GM23338 (cell line): ENCODE data around the gene KCNAB1. TPM values are rescaled to one million over a fixed set of nuclear protein-coding genes. Genes with fewer than 3 reads are reported as not detected.

ENCODE experiments used
- ATAC-seq: fragments of 200-7000 bp; cut with Tn5 transposase; 3 replicates; pipeline ENCODE4 v1.9.1; 2020
- DNase-seq: peaks from one replicate; pipeline ENCODE4 v3.0.0-alpha.2; 2015; ENCODE audit warnings: low spot score
- H2AFZ ChIP-seq: fragments of 200-600 bp; sonication (generic); 2 replicates; pipeline ENCODE4 v1.8.0; 2016; ENCODE audit warnings: antibody characterized with exemption, mild to moderate bottlenecking, moderate library complexity
- H3F3A ChIP-seq: fragments of 200-600 bp; sonication (generic); replicated peaks from 2 replicates; pipeline ENCODE4 v1.8.0; 2017; ENCODE audit warnings: antibody characterized with exemption, mixed run types, low read depth
- H3K27ac ChIP-seq: fragments of 200-600 bp; sonication (generic); 2 replicates; pipeline ENCODE4 v1.6.1; 2016; ENCODE audit warnings: low read depth
- H3K27me3 ChIP-seq: fragments of 200-600 bp; sonication (generic); 2 replicates; pipeline ENCODE4 v1.8.0; 2016; ENCODE audit warnings: mild to moderate bottlenecking, mixed run types, moderate library complexity; ENCODE audit not compliant: insufficient read depth
- H3K36me3 ChIP-seq: fragments of 200-600 bp; sonication (generic); 2 replicates; pipeline ENCODE4 v1.8.0; 2016; ENCODE audit warnings: mild to moderate bottlenecking; ENCODE audit not compliant: insufficient read depth
- H3K4me1 ChIP-seq: fragments of 200-600 bp; sonication (generic); 2 replicates; pipeline ENCODE4 v1.8.0; 2016; ENCODE audit warnings: mild to moderate bottlenecking, moderate library complexity; ENCODE audit not compliant: insufficient read depth
- H3K4me2 ChIP-seq: fragments of 200-600 bp; sonication (generic); 2 replicates; pipeline ENCODE4 v1.7.1; 2017; ENCODE audit warnings: mixed run types
- H3K4me3 ChIP-seq: fragments of 200-600 bp; sonication (generic); 2 replicates; pipeline ENCODE4 v1.6.1; 2016; ENCODE audit warnings: mixed run types
- H3K79me2 ChIP-seq: fragments of 200-600 bp; sonication (generic); replicated peaks from 2 replicates; pipeline ENCODE4 v1.8.0; 2017; ENCODE audit warnings: mild to moderate bottlenecking; ENCODE audit not compliant: insufficient read depth
- H3K9me2 ChIP-seq: fragments of 200-600 bp; sonication (generic); 2 replicates; pipeline ENCODE4 v1.8.0; 2017; ENCODE audit not compliant: insufficient read depth
- H4K20me1 ChIP-seq: fragments of 200-600 bp; sonication (generic); replicated peaks from 2 replicates; pipeline ENCODE4 v1.8.0; 2017; ENCODE audit warnings: mild to moderate bottlenecking; ENCODE audit not compliant: insufficient read depth
- H3K27ac Mint-ChIP-seq: 2 replicates; pipeline ENCODE4 v1.8.0; 2020; ENCODE audit warnings: inconsistent platforms, mild to moderate bottlenecking, moderate library complexity, mixed read lengths
- H3K27me3 Mint-ChIP-seq: 3 replicates; pipeline ENCODE4 v1.8.0; 2022; ENCODE audit warnings: low read depth, mild to moderate bottlenecking, moderate library complexity, mixed read lengths, inconsistent platforms; ENCODE audit not compliant: insufficient read depth, poor library complexity
- H3K36me3 Mint-ChIP-seq: 3 replicates; pipeline ENCODE4 v1.8.0; 2021; ENCODE audit warnings: low read depth, mild to moderate bottlenecking, inconsistent platforms, moderate library complexity, mixed read lengths
- H3K4me1 Mint-ChIP-seq: 3 replicates; pipeline ENCODE4 v1.8.0; 2020; ENCODE audit warnings: mild to moderate bottlenecking, inconsistent platforms, mixed read lengths
- H3K4me3 Mint-ChIP-seq: 3 replicates; pipeline ENCODE4 v1.8.0; 2021; ENCODE audit warnings: moderate library complexity, mild to moderate bottlenecking, inconsistent platforms, mixed read lengths
- H3K9me3 Mint-ChIP-seq: 3 replicates; pipeline ENCODE4 v1.8.0; 2020; ENCODE audit warnings: moderate library complexity, mild to moderate bottlenecking, inconsistent platforms, mixed read lengths
- CREB1 ChIP-seq: fragments of 250-450 bp; sonication (Bioruptor Pico); IDR thresholded peaks from 2 replicates; pipeline ENCODE4 v1.5.0; 2020; ENCODE audit warnings: low read depth, mild to moderate bottlenecking, moderate library complexity
- EZH2 ChIP-seq: fragments of 200-600 bp; sonication (generic); IDR thresholded peaks from one replicate; pipeline ENCODE4 v1.8.0; 2017; ENCODE audit warnings: antibody characterized with exemption, mild to moderate bottlenecking, low read depth; ENCODE audit not compliant: unreplicated experiment
- EZH2phosphoT487 ChIP-seq: fragments of 200-600 bp; sonication (generic); IDR thresholded peaks from one replicate; pipeline ENCODE4 v1.8.1; 2018; ENCODE audit warnings: antibody characterized with exemption; ENCODE audit not compliant: unreplicated experiment
- NANOG ChIP-seq: IDR thresholded peaks from 2 replicates; pipeline ENCODE4 v1.6.1; 2016; ENCODE audit warnings: antibody characterized with exemption, borderline replicate concordance
- POLR2AphosphoS5 ChIP-seq: IDR thresholded peaks from 2 replicates; pipeline ENCODE4 v1.6.1; 2016; ENCODE audit warnings: antibody characterized with exemption, low read depth
- STAT1 ChIP-seq: IDR thresholded peaks from one replicate; pipeline ENCODE4 v1.6.1; 2016; ENCODE audit warnings: antibody characterized with exemption; ENCODE audit not compliant: unreplicated experiment
- ZNF114 ChIP-seq: fragments of 250-450 bp; sonication (Bioruptor Pico); IDR thresholded peaks from 2 replicates; pipeline ENCODE4 v1.5.0; 2020; ENCODE audit warnings: mild to moderate bottlenecking, moderate library complexity
- ZNF462 ChIP-seq: fragments of 250-450 bp; sonication (Bioruptor Pico); IDR thresholded peaks from 2 replicates; pipeline ENCODE4 v1.5.0; 2020; ENCODE audit warnings: mild to moderate bottlenecking, moderate library complexity
- polyA plus RNA-seq: library from polyadenylated mRNA; unstranded; fragments of >200 nt; fragmentation: Nextera tagmentation; extraction: Ambion mirVana; gene quantifications from 2 replicates; pipeline ENCODE4 v1.2.1, GENCODE V29; 2016
- total RNA-seq: library from RNA; depleted of rRNA; stranded (reverse); fragments of >200 nt; shearing (Covaris generic); gene quantifications from 2 replicates; pipeline ENCODE4 v1.2.3, GENCODE V29; 2014
- TF ChIP-seq, protein P1 (sequence below): IDR thresholded peaks from one replicate; pipeline ENCODE4 v1.6.1; 2018; ENCODE audit warnings: antibody characterized with exemption; ENCODE audit not compliant: unreplicated experiment
- TF ChIP-seq, protein P2 (sequence below): IDR thresholded peaks from 2 replicates; pipeline ENCODE4 v1.6.1; 2016; ENCODE audit warnings: antibody characterized with exemption

Gene KCNAB1
- total and polyA plus RNA-seq, 2 experiments from 2014 or later, result 0.69 to 2.6 TPM

GRCh38 chr3:156547637-156548036 lies 427.3 kb downstream of the KCNAB1 start (continued):
- TF ChIP-seq STAT1, result no peak
- TF ChIP-seq, protein P1, sequence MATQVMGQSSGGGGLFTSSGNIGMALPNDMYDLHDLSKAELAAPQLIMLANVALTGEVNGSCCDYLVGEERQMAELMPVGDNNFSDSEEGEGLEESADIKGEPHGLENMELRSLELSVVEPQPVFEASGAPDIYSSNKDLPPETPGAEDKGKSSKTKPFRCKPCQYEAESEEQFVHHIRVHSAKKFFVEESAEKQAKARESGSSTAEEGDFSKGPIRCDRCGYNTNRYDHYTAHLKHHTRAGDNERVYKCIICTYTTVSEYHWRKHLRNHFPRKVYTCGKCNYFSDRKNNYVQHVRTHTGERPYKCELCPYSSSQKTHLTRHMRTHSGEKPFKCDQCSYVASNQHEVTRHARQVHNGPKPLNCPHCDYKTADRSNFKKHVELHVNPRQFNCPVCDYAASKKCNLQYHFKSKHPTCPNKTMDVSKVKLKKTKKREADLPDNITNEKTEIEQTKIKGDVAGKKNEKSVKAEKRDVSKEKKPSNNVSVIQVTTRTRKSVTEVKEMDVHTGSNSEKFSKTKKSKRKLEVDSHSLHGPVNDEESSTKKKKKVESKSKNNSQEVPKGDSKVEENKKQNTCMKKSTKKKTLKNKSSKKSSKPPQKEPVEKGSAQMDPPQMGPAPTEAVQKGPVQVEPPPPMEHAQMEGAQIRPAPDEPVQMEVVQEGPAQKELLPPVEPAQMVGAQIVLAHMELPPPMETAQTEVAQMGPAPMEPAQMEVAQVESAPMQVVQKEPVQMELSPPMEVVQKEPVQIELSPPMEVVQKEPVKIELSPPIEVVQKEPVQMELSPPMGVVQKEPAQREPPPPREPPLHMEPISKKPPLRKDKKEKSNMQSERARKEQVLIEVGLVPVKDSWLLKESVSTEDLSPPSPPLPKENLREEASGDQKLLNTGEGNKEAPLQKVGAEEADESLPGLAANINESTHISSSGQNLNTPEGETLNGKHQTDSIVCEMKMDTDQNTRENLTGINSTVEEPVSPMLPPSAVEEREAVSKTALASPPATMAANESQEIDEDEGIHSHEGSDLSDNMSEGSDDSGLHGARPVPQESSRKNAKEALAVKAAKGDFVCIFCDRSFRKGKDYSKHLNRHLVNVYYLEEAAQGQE, result no peak
- TF ChIP-seq POLR2AphosphoS5, result no peak
- TF ChIP-seq EZH2, result no peak
- TF ChIP-seq CREB1 (CRISPR knock-in tag), result no peak
- TF ChIP-seq NANOG, result no peak
- TF ChIP-seq, protein P2, sequence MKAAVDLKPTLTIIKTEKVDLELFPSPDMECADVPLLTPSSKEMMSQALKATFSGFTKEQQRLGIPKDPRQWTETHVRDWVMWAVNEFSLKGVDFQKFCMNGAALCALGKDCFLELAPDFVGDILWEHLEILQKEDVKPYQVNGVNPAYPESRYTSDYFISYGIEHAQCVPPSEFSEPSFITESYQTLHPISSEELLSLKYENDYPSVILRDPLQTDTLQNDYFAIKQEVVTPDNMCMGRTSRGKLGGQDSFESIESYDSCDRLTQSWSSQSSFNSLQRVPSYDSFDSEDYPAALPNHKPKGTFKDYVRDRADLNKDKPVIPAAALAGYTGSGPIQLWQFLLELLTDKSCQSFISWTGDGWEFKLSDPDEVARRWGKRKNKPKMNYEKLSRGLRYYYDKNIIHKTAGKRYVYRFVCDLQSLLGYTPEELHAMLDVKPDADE, result no peak
- TF ChIP-seq EZH2phosphoT487, result no peak

- peaks cover 2% of the 10 kb centered on the region for H3K27me3 Mint-ChIP-seq
- TF ChIP-seq ZNF114 (CRISPR knock-in tag) (no peak), STAT1 (no peak), NANOG (no peak), POLR2AphosphoS5 (no peak), ZNF462 (CRISPR knock-in tag) (no peak)
- TF ChIP-seq, protein P1, result no peak
Observed at GRCh38 chr3:156548041-156548687, 427.8 kb downstream of the KCNAB1 start.

More at GRCh38 chr3:156548041-156548687, 427.8 kb downstream of the KCNAB1 start:
- no peak overlapping the region for H2AFZ ChIP-seq
- ATAC-seq, result no peak
- no peaks in the 10 kb centered on the region for H3K9me2 ChIP-seq
- no peak for DNase-seq
- no peak overlapping the region for H3K4me2 ChIP-seq
- no peak overlapping the region for H3K27ac Mint-ChIP-seq
- peaks cover 5% of the 10 kb centered on the region; the same call in 2 of the 3 replicates for H3K4me1 Mint-ChIP-seq
- H3K4me1 ChIP-seq, result peaks cover under 1% of the 10 kb centered on the region; the same call in 1 of the 2 replicates
- no peak overlapping the region for H3K4me3 ChIP-seq
- no peaks in the 10 kb centered on the region for H3K9me3 Mint-ChIP-seq
- no peak overlapping the region for H3K4me3 Mint-ChIP-seq
- no peaks in the 10 kb centered on the region for H3K27me3 ChIP-seq
- peaks cover 87% of the 10 kb centered on the region for H3K36me3 Mint-ChIP-seq
- H3F3A ChIP-seq, result no peaks in the 10 kb centered on the region
- H3K27ac ChIP-seq, result no peak overlapping the region
- peaks cover 89% of the 10 kb centered on the region for H3K79me2 ChIP-seq
- H4K20me1 ChIP-seq, result peaks cover 31% of the 10 kb centered on the region
- H3K36me3 ChIP-seq, result peaks cover 73% of the 10 kb centered on the region
